Activated CD4-positive, alpha-beta T cell treated with anti-CD3 and anti-CD28 coated beads for 36 hours (primary cell): ENCODE data around the gene RAMACL. TPM values are rescaled to one million over a fixed set of nuclear protein-coding genes. Genes with fewer than 3 reads are reported as not detected.

ENCODE experiments used
- ATAC-seq: fragments of 200-7000 bp; cut with Tn5 transposase; one replicate; pipeline ENCODE4 v1.10.0; 2021; ENCODE audit warnings: mild to moderate bottlenecking, moderate library complexity
- CTCF ChIA-PET: fragments of 350-600 bp; sonication (Branson Sonifier 250); formaldehyde crosslinking; loops from one replicate; lab custom pipeline; 2021; ENCODE audit warnings: antibody characterized with exemption; lab: Charles Lee
- POLR2A ChIA-PET: fragments of 350-600 bp; sonication (Branson Sonifier 250); formaldehyde crosslinking; loops from one replicate; lab custom pipeline; 2021; ENCODE audit warnings: antibody characterized with exemption, inconsistent platforms; lab: Charles Lee
- DNase-seq: peaks from one replicate; pipeline ENCODE4 v3.0.0-alpha.2; 2020
- H3K27ac Mint-ChIP-seq: one replicate; pipeline ENCODE4 v1.8.0; 2021; ENCODE audit warnings: mixed read lengths
- H3K27me3 Mint-ChIP-seq: one replicate; pipeline ENCODE4 v1.8.0; 2021; ENCODE audit warnings: mixed read lengths
- H3K36me3 Mint-ChIP-seq: one replicate; pipeline ENCODE4 v1.8.0; 2021; ENCODE audit warnings: low read depth, mixed read lengths
- H3K4me1 Mint-ChIP-seq: one replicate; pipeline ENCODE4 v1.8.0; 2021; ENCODE audit warnings: mixed read lengths
- H3K4me3 Mint-ChIP-seq: one replicate; pipeline ENCODE4 v1.8.0; 2021; ENCODE audit warnings: mild to moderate bottlenecking, moderate library complexity, mixed read lengths
- H3K9me3 Mint-ChIP-seq: one replicate; pipeline ENCODE4 v1.8.0; 2021; ENCODE audit warnings: low read depth, mixed read lengths
- intact Hi-C, 2 experiments: fragments of 100-400 bp; cut with DNase I in 1 of 2; cut with micrococcal nuclease in 1 of 2; formaldehyde crosslinking; loops; one replicate each; pipeline versions ENCODE4 v1.14.2 to v1.15.1; 2022 to 2024; cut with DNase I, micrococcal nuclease
- total RNA-seq, 2 experiments: library from RNA; stranded (reverse); gene quantifications; one replicate each; pipeline ENCODE4 v1.2.3, GENCODE V29; 2021

Gene RAMACL
- total RNA-seq, 2 experiments from 2014 or later = 0.30 to 0.41 TPM

- intact Hi-C loops = no loop called here
- Mint-ChIP-seq H3K36me3 (no peaks in the 10 kb centered on the region), H3K4me1 (no peaks in the 10 kb centered on the region), H3K27me3 (no peaks in the 10 kb centered on the region), H3K27ac (no peak overlapping the region), H3K4me3 (no peak overlapping the region), H3K9me3 (no peaks in the 10 kb centered on the region)
- ChIA-PET CTCF (interaction anchor here (0.6 kb wide), 1 partner anchor 52 kb away, joined by 3 read pairs; no protein-coding TSS in a partner anchor), POLR2A (no interaction called here)
- DNase-seq = no peak
- ATAC-seq = no peak
These were observed 18.7 kb downstream of the RAMACL start for GRCh38 chr6:166567813-166568212.

GRCh38 chr6:166567107-166567506 is 19.4 kb downstream of the RAMACL start:
- intact Hi-C loops = no loop called here
- no peaks in the 10 kb centered on the region for H3K36me3 Mint-ChIP-seq
- CTCF ChIA-PET = no interaction called here
- DNase-seq (no peak), ATAC-seq (no peak)
- POLR2A ChIA-PET = no interaction called here
- H3K4me3 Mint-ChIP-seq = no peak overlapping the region
- no peak overlapping the region for H3K27ac Mint-ChIP-seq
- no peaks in the 10 kb centered on the region for H3K27me3 Mint-ChIP-seq
- H3K4me1 Mint-ChIP-seq = no peaks in the 10 kb centered on the region
- no peaks in the 10 kb centered on the region for H3K9me3 Mint-ChIP-seq

- no peak overlapping the region for H3K27ac Mint-ChIP-seq
- ChIA-PET CTCF (no interaction called here), POLR2A (no interaction called here)
- no peak overlapping the region for H3K4me3 Mint-ChIP-seq
- intact Hi-C loops = no loop called here
- no peak for DNase-seq
- H3K4me1 Mint-ChIP-seq = no peaks in the 10 kb centered on the region
- H3K9me3 Mint-ChIP-seq = peaks cover 4% of the 10 kb centered on the region
- H3K36me3 Mint-ChIP-seq = no peaks in the 10 kb centered on the region
- no peaks in the 10 kb centered on the region for H3K27me3 Mint-ChIP-seq
- no peak for ATAC-seq
These were observed 20.2 kb downstream of the RAMACL start for GRCh38 chr6:166566026-166567011.

GRCh38 chr6:166565084-166565967 is 21.2 kb downstream of the RAMACL start:
- ATAC-seq (no peak), DNase-seq (no peak)
- no peaks in the 10 kb centered on the region for H3K4me1 Mint-ChIP-seq
- POLR2A ChIA-PET = no interaction called here
- CTCF ChIA-PET = interaction anchor here (0.8 kb wide), 1 partner anchor 697 kb away, joined by 3 read pairs; no protein-coding TSS in a partner anchor
- no peak overlapping the region for H3K27ac Mint-ChIP-seq
- H3K27me3 Mint-ChIP-seq = no peaks in the 10 kb centered on the region
- intact Hi-C loops = no loop called here
- H3K4me3 Mint-ChIP-seq = no peak overlapping the region
- H3K9me3 Mint-ChIP-seq = peaks cover 4% of the 10 kb centered on the region
- H3K36me3 Mint-ChIP-seq = peaks cover under 1% of the 10 kb centered on the region

- intact Hi-C loops = no loop called here
- Mint-ChIP-seq H3K9me3 (peaks cover 9% of the 10 kb centered on the region), H3K4me3 (no peak overlapping the region), H3K27ac (no peak overlapping the region), H3K27me3 (no peaks in the 10 kb centered on the region), H3K36me3 (peaks cover 3% of the 10 kb centered on the region), H3K4me1 (no peaks in the 10 kb centered on the region)
- CTCF ChIA-PET = interaction anchor here (0.7 to 0.8 kb wide), 2 partner anchors 19 to 281 kb away, joined by 3 read pairs; no protein-coding TSS in a partner anchor
- ATAC-seq (no peak), DNase-seq (no peak)
- POLR2A ChIA-PET = no interaction called here
These were observed 22.7 kb downstream of the RAMACL start for GRCh38 chr6:166563805-166564204.

GRCh38 chr6:166563200-166563599 is 23.3 kb downstream of the RAMACL start:
- DNase-seq = no peak
- ATAC-seq = no peak
- no peaks in the 10 kb centered on the region for H3K4me1 Mint-ChIP-seq
- peaks cover 9% of the 10 kb centered on the region for H3K9me3 Mint-ChIP-seq
- H3K27me3 Mint-ChIP-seq = no peaks in the 10 kb centered on the region
- intact Hi-C loops = no loop called here
- H3K36me3 Mint-ChIP-seq = peaks cover 3% of the 10 kb centered on the region
- no peak overlapping the region for H3K4me3 Mint-ChIP-seq
- CTCF ChIA-PET = no interaction called here
- POLR2A ChIA-PET = no interaction called here
- no peak overlapping the region for H3K27ac Mint-ChIP-seq

GRCh38 chr6:166562726-166563125 is 23.8 kb downstream of the RAMACL start:
- ChIA-PET CTCF (no interaction called here), POLR2A (no interaction called here)
- ATAC-seq (no peak), DNase-seq (no peak)
- H3K4me3 Mint-ChIP-seq = no peak overlapping the region
- intact Hi-C loops = no loop called here
- no peaks in the 10 kb centered on the region for H3K27me3 Mint-ChIP-seq
- no peak overlapping the region for H3K27ac Mint-ChIP-seq
- H3K9me3 Mint-ChIP-seq = peaks cover 9% of the 10 kb centered on the region
- H3K4me1 Mint-ChIP-seq = no peaks in the 10 kb centered on the region
- H3K36me3 Mint-ChIP-seq = peaks cover 3% of the 10 kb centered on the region

- Mint-ChIP-seq H3K36me3 (peaks cover 3% of the 10 kb centered on the region), H3K4me1 (peaks cover 5% of the 10 kb centered on the region), H3K4me3 (no peak overlapping the region), H3K27me3 (no peaks in the 10 kb centered on the region), H3K9me3 (peaks cover 9% of the 10 kb centered on the region), H3K27ac (no peak overlapping the region)
- intact Hi-C loops = no loop called here
- no peak for DNase-seq
- no peak for ATAC-seq
- ChIA-PET CTCF (no interaction called here), POLR2A (no interaction called here)
These were observed 24.6 kb downstream of the RAMACL start for GRCh38 chr6:166561771-166562359.

- ChIA-PET POLR2A (no interaction called here), CTCF (no interaction called here)
- Mint-ChIP-seq H3K36me3 (peaks cover 3% of the 10 kb centered on the region), H3K9me3 (peaks cover 9% of the 10 kb centered on the region), H3K27me3 (no peaks in the 10 kb centered on the region), H3K4me1 (peaks cover 6% of the 10 kb centered on the region), H3K4me3 (no peak overlapping the region), H3K27ac (no peak overlapping the region)
- ATAC-seq (no peak), DNase-seq (no peak)
- intact Hi-C loops = no loop called here
These were observed 26.3 kb downstream of the RAMACL start for GRCh38 chr6:166560222-166560621.

- DNase-seq (no peak), ATAC-seq (no peak)
- intact Hi-C loops = no loop called here
- Mint-ChIP-seq H3K4me1 (peaks cover 6% of the 10 kb centered on the region), H3K27me3 (no peaks in the 10 kb centered on the region), H3K9me3 (peaks cover 9% of the 10 kb centered on the region), H3K27ac (no peak overlapping the region), H3K4me3 (no peak overlapping the region), H3K36me3 (peaks cover 3% of the 10 kb centered on the region)
- CTCF ChIA-PET = no interaction called here
- POLR2A ChIA-PET = no interaction called here
These were observed 26.8 kb downstream of the RAMACL start for GRCh38 chr6:166559662-166560061.

- CTCF ChIA-PET = no interaction called here
- peaks cover 6% of the 10 kb centered on the region for H3K4me1 Mint-ChIP-seq
- H3K4me3 Mint-ChIP-seq = no peak overlapping the region
- H3K36me3 Mint-ChIP-seq = peaks cover 3% of the 10 kb centered on the region
- no peak overlapping the region for H3K27ac Mint-ChIP-seq
- DNase-seq (no peak), ATAC-seq (no peak)
- POLR2A ChIA-PET = no interaction called here
- H3K27me3 Mint-ChIP-seq = no peaks in the 10 kb centered on the region
- H3K9me3 Mint-ChIP-seq = peaks cover 9% of the 10 kb centered on the region
- intact Hi-C loops = no loop called here
These were observed 27.3 kb downstream of the RAMACL start for GRCh38 chr6:166559211-166559610.
